ENCODE data around the gene SAPCD1.
A peak's percentile ranks its signal among the peaks of the same experiment; 100 is the strongest.

SAPCD1 gene

DNA sequence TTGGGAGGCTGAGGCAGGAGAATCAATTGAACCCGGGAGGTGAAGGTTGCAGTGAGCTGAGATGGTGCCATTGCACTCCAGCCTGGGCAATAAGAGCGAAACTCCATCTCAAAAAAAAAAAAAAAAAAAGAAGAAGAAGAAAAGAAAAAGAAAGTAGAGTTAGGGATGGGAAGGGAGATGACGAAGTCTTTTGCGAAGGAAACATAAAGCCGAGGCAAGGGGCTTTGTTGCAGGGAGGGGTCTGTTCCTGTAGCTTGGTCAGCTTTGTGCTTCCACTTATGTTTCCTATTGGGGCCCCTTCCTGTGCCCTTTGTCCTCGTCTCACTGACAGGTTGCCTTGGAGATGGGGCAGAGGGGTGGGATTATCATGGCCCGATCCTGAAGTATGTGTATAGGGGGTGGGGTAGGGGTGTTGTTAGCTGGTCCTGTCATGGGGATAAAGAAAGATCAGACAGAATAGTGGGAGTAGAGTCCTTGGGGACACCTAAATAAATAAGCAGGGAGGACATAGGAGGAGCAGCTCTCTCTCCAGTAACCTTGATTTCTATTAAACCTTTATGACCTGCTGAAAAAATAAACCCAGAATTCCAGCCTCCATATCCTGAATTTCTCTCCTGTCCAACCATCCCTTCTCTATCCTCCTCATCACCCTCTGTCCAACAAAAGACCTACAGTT is 25.0 kb upstream of the SAPCD1 start:
- no peak for DNase-seq
- Histone ChIP-seq H3F3A (ENCODE audit: insufficient read depth, low read length) (peaks cover 54% of the 10 kb centered on the region), H3K9ac (ENCODE audit: low read length) (peak overlapping the region; percentile 91)

GRCh38 chr6:31737991-31738979 is 24.2 kb upstream of the SAPCD1 start:
- Histone ChIP-seq H3K27me3 (replicated peaks; ENCODE audit: insufficient read depth, low read length) (no peaks in the 10 kb centered on the region), H3F3A (ENCODE audit: insufficient read depth, low read length) (peaks cover 54% of the 10 kb centered on the region), H3K4me3 (ENCODE audit: low read length) (peak overlapping the region; percentile 59), H3K4me2 (ENCODE audit: low read depth, low read length) (peak overlapping the region; percentile 99), H4K20me1 (ENCODE audit: insufficient read depth, low read length) (no peaks in the 10 kb centered on the region), H3K4me1 (ENCODE audit: low read length) (peaks cover 34% of the 10 kb centered on the region), H3K27ac (ENCODE audit: low read length) (peak overlapping the region; percentile 98), H3K9me2 (replicated peaks; ENCODE audit: insufficient read depth, low read length) (no peaks in the 10 kb centered on the region), H3K79me2 (ENCODE audit: low read length) (peaks cover 43% of the 10 kb centered on the region), H3K9ac (ENCODE audit: low read length) (peak overlapping the region; percentile 91), H2AFZ (ENCODE audit: low read length) (no peak overlapping the region), H3K9me3 (replicated peaks; ENCODE audit: insufficient read depth, low read length) (no peaks in the 10 kb centered on the region), H3K36me3 (replicated peaks; ENCODE audit: insufficient read depth, low read length) (peaks cover 10% of the 10 kb centered on the region)
- TF ChIP-seq EZH2phosphoT487 (IDR thresholded peaks at IDR 0.05; ENCODE audit: low read length), result no peak
- peak; percentile 40 for TF ChIP-seq CTCF (IDR thresholded peaks at IDR 0.05; ENCODE audit: low read length)
- TF ChIP-seq EZH2 (optimal IDR thresholded peaks at IDR 0.05; ENCODE audit: low read depth, low read length), result no peak
- peak; percentile 81 for DNase-seq

More for the DNA sequence above, 25.0 kb upstream of the SAPCD1 start:
- Histone ChIP-seq H3K4me1 (ENCODE audit: low read length) (peaks cover 36% of the 10 kb centered on the region), H2AFZ (ENCODE audit: low read length) (no peak overlapping the region), H3K27ac (ENCODE audit: low read length) (peak overlapping the region; percentile 98), H3K36me3 (replicated peaks; ENCODE audit: insufficient read depth, low read length) (peaks cover 10% of the 10 kb centered on the region), H3K9me3 (replicated peaks; ENCODE audit: insufficient read depth, low read length) (no peaks in the 10 kb centered on the region), H4K20me1 (ENCODE audit: insufficient read depth, low read length) (no peaks in the 10 kb centered on the region), H3K4me2 (ENCODE audit: low read depth, low read length) (peak overlapping the region; percentile 99), H3K27me3 (replicated peaks; ENCODE audit: insufficient read depth, low read length) (no peaks in the 10 kb centered on the region), H3K9me2 (replicated peaks; ENCODE audit: insufficient read depth, low read length) (no peaks in the 10 kb centered on the region), H3K4me3 (ENCODE audit: low read length) (peak overlapping the region; percentile 59), H3K79me2 (ENCODE audit: low read length) (peaks cover 47% of the 10 kb centered on the region)
- TF ChIP-seq CTCF (IDR thresholded peaks at IDR 0.05; ENCODE audit: low read length) (no peak), EZH2 (optimal IDR thresholded peaks at IDR 0.05; ENCODE audit: low read depth, low read length) (no peak), EZH2phosphoT487 (IDR thresholded peaks at IDR 0.05; ENCODE audit: low read length) (no peak)

DNA sequence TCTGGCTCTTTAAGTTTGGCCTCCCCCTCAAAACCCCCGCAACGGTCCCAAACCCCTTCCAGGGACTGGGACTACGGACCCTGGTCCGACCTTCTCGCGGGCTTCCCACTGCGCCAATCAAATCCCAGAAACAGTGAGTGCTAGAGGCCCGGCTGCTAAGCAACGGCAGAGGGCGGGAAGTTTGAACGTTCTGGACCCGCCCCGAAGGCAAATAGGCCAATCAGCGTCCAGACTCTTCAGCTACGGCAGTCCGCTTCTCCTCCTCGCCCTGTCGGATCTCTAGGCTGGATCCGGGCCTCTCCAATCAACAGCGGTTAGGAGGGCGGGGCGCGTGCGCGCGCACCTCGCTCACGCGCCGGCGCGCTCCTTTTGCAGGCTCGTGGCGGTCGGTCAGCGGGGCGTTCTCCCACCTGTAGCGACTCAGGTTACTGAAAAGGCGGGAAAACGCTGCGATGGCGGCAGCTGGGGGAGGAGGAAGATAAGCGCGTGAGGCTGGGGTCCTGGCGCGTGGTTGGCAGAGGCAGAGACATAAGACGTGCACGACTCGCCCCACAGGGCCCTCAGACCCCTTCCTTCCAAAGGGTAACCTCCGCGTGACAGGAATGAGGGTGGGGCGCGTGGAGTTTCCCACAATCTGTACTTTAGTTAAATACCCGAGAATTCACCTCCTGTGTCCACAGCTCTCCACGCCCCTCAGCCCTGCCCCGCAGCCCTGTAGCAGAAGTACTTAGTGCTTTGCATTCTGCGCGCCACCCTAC is 22.6 kb upstream of the SAPCD1 start, which contains the start of gene MSH5:
MSH5 (plus strand) TSS at position 367 of the 758 bp plus-strand sequence. CDS start 462 bp downstream, outside the sequence.
- DNase-seq, result peak; percentile 99
- Histone ChIP-seq H3K27me3 (replicated peaks; ENCODE audit: insufficient read depth, low read length) (no peaks in the 10 kb centered on the region), H3K4me2 (ENCODE audit: low read depth, low read length) (peak within 1 kb of the TSS; percentile 99), H3K79me2 (ENCODE audit: low read length) (peaks cover 27% of the 10 kb centered on the region), H3K4me1 (ENCODE audit: low read length) (peaks cover 24% of the 10 kb centered on the region), H2AFZ (ENCODE audit: low read length) (peak within 1 kb of the TSS; percentile 47), H3K9me3 (replicated peaks; ENCODE audit: insufficient read depth, low read length) (no peaks in the 10 kb centered on the region), H3K9me2 (replicated peaks; ENCODE audit: insufficient read depth, low read length) (no peaks in the 10 kb centered on the region), H3K36me3 (replicated peaks; ENCODE audit: insufficient read depth, low read length) (no peaks in the 10 kb centered on the region), H3K27ac (ENCODE audit: low read length) (peak within 1 kb of the TSS; percentile 98), H3K9ac (ENCODE audit: low read length) (peak within 1 kb of the TSS; percentile 99), H3F3A (ENCODE audit: insufficient read depth, low read length) (peaks cover 42% of the 10 kb centered on the region), H3K4me3 (ENCODE audit: low read length) (peak within 1 kb of the TSS; percentile 78), H4K20me1 (ENCODE audit: insufficient read depth, low read length) (no peaks in the 10 kb centered on the region)
- no peak for TF ChIP-seq EZH2 (optimal IDR thresholded peaks at IDR 0.05; ENCODE audit: low read depth, low read length)
- TF ChIP-seq EZH2phosphoT487 (IDR thresholded peaks at IDR 0.05; ENCODE audit: low read length), result no peak
- TF ChIP-seq CTCF (IDR thresholded peaks at IDR 0.05; ENCODE audit: low read length), result no peak
